Adipose tissue (tissue), 3 donors: ENCODE measurements around the gene POLRMT. TPM values are rescaled to one million over a fixed set of nuclear protein-coding genes. Genes with fewer than 3 reads are reported as not detected.
"Not testable (repeated sequence)": the region's sequence is repeated elsewhere in the genome, so short reads cannot be mapped to it uniquely, and the experiment has no call there.

Source experiments
- H3K27ac ChIP-seq: one replicate; pipeline ENCODE4 v1.5.1; 2013; ENCODE audit warnings: low read depth, low read length
- WGBS, 3 donors: extraction: QIAGEN DNeasy Blood & Tissue Kit; methylation state at CpG; one replicate each; pipeline ENCODE4 v1.1.7; 2013; 5-methylcytosine and 5-hydroxymethylcytosine counted together
- polyA plus RNA-seq, 3 donors: library from polyadenylated mRNA; stranded (reverse); fragments of 200-250 nt; gene quantifications; one replicate each; pipeline ENCODE4 v1.2.3, GENCODE V29; 2013
- donor health status: healthy with polysubstance abuse.
- donor health status: Bipolar disorder and iron deficiency.
- donor health status: healthy.

Gene POLRMT
- polyA plus RNA-seq, 3 donors = 31.0 to 58.5 (median 35.9) TPM

DNA sequence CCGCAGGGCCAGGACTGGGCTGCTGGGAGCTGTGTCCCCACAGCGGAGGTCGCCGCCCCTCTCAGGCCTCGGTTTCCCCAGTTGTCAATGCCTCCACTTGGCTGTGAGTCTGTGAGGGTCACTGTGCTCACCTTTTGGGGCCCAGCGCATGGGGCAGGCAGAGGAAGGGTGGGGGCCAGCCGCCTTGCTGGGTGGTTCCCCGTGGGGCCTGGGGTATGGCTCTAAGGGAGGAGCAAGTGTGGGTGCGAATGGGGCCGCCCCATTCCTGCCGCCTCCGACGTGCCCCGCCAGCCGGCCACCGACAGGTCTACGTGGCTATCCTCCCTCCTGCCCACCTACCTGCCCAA is 5.5 kb upstream of the POLRMT start:
- no peak overlapping the region for H3K27ac ChIP-seq
- 53 to 67% (median 67%) methylated on average over 16 to 17 of the region's 17 CpGs for WGBS, 3 donors

DNA sequence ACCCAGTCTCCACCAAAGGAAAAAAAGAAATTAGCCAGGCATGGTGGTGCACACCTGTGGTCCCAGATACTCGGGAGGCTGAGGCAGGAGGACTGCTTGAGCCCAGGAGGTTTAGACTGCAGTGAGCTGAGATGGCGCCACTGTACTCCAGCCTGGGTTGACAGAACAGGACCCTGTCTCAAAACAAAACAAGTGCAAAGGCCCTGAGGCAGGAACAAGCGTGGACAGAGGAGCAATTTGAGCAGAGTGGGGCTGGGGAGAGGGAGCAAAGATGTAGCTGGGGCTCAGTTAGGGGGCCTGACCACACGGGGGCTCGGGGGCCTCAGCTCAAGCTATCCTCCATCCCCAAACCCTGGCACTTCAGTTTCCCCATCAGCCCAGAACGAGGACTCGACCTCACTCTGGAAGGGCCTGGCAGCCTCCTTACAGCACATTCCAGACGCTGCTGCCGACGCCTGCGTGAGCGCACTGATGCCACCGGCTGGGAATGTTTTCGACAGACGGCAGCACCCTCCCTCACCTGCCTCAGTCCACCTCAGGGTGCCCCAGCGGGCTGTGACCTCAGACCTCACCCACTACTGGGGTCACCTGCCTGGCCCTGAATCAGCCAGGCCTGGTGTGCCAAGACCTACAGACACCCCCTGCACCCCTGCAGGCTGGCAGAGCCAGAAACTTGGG is 1.8 kb upstream of the POLRMT start:
- 88 to 90% (median 89%) methylated on average over 15 to 16 of the region's 16 CpGs for WGBS, 3 donors
- H3K27ac ChIP-seq = no peak overlapping the region

GRCh38 chr19:633786-634639 is 676 bp upstream of the POLRMT start:
- no peak overlapping the region for H3K27ac ChIP-seq
- WGBS, 3 donors = 23 to 27% (median 26%) methylated on average over 32 of the region's 32 CpGs

DNA sequence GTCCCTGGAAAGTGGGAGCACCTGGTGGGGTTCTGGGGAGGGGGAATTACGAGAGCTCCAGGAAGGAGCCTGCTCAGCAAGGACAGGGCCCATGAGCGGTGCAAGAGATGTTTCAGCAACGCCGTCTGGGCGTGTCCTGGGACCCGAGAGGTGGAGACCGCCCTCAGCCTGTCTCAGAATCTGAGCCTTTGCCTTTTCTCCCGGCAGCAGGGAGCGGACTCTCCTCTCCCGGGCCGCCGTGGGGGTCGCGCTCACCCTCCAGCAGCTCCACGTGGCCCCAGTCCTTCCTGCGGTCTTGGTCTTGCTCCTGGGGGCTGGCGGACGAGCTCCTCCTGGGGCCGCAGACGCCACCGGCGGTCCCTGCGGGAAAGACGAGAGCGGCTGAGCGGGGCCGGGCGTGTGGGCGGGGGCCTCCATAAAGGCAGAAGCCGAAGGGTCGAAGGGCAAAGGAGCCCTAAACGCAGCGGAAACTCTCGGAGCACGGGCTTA is 714 bp downstream of the POLRMT start:
- 3 to 5% (median 4%) methylated on average over 35 of the region's 35 CpGs for WGBS, 3 donors
- H3K27ac ChIP-seq = no peak overlapping the region

DNA sequence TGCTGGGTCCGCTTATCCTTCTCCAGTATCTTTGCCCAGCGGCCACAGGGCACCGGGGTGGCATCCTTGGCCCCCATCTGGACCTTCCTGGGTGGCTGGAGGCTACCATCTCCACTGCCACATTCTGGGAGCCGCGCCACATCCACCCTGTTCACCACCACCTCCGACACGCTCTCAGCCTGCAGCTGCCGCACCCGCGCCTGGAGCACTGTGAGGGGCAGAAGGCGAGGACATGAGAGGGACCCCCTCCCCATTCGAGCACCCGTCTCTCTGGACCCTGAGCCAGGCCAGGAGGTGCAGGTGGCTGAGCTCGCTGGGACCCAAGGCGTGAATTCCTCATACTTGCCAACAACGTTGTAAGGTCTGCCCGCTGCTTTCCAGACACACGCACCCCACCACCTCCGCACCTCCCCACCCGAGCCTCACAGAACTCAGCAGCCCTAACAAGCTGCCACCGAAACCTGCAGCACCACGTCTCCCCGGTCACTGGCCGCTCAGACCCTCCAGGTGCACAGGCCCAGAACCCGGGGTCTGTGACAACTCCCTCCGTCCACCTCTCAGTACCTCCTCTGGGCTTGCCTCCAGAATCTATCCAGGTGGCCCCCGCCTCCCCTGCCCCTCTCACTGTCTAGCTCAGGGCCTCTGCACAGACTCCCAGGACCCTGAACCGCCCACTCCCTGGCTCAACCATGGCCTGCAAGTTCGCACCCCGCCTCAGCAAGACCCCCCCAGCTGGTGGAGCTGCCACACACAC is 3.2 kb downstream of the POLRMT start:
- 93 to 94% (median 94%) methylated on average over 30 of the region's 30 CpGs for WGBS, 3 donors
- no peak overlapping the region for H3K27ac ChIP-seq

DNA sequence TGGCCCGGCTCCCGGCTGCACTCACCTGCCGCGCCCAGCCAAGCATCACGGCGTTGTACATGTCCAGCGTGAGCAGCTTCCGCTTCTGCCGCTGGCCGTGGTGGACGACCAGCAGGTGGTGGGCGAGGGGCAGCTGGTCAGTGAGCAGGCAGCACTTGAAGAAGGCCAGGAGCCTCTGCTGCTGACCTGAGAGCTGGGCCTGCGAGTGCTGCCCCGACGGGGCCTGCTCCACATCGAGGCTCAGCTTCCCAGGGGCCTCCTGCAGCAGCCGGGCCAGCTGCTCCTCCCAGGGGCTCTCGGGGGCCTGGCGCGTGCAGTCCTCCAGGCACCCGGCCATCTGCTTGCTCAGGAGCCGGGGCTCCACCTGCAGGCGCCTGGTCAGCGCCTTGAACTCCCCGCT is 3.8 kb downstream of the POLRMT start:
- not testable (repeated sequence) for H3K27ac ChIP-seq
- WGBS, 3 donors = 75 to 81% (median 80%) methylated on average over 21 to 25 of the region's 25 CpGs

- H3K27ac ChIP-seq = no peak overlapping the region
- WGBS, 3 donors = 88 to 90% (median 89%) methylated on average over 19 of the region's 19 CpGs
Observed at GRCh38 chr19:628168-628567, 5.2 kb downstream of the POLRMT start.

DNA sequence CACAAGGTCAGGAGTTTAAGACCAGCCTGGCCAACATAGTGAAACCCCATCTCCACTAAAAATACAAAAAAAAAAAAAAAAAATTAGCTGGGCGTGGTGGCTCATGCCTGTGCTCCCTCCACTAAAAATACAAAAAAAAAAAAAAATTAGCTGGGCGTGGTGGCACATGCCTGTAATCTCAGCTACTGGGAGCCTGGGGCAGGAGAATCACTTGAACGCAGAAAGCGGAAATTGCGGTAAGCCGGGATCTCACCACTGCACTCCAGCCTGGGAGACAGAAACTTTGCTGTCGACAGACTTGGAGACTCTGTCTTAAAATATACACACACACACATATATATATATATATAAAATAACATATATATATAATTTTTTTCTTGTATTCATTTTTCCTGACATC is 6.8 kb downstream of the POLRMT start:
- 92 to 96% (median 92%) methylated on average over 6 to 7 of the region's 7 CpGs for WGBS, 3 donors
- not testable (repeated sequence) for H3K27ac ChIP-seq

DNA sequence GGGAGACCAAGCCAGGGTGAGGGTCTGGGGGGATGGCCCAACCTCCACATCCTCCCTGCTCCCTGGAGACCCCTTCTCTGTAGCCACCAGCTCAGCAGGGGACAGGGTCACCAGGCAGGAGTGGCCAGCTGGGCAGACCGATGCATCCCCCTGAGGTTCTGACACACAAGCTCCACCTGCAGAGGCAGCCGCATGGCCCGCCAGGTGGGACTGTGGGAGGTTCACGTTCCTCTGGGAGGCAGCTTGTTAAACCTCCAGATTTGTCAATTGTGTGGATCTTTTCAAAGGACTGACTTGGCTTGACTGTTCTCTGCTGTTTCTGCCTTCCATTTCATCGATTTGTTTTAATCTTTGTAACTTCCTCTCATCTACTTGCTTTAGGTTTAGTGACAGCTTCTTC is 8.1 kb downstream of the POLRMT start:
- H3K27ac ChIP-seq = no peak overlapping the region
- 92 to 97% (median 92%) methylated on average over 5 of the region's 5 CpGs for WGBS, 3 donors

- no peak overlapping the region for H3K27ac ChIP-seq
- 92 to 93% (median 92%) methylated on average over 21 to 24 of the region's 24 CpGs for WGBS, 3 donors
Observed at GRCh38 chr19:624433-625109, 8.8 kb downstream of the POLRMT start.

DNA sequence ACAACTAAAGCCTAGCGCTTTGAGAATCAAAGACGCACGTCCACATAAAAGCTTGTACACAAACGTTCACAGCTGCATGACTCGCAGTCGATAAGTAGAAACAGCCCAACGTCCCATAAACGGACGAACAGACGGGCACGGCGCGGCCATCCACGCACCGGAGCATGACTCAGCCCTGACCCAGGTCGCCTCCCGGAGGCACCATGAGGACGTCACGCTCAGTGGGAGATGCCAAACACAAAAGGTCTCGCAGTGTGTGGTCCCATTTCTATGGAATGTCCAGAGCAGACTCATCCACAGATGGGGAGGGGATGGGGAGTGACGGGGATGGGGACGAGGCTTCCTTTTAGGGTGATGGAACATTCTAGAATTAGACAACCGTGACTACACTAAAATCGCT is 9.4 kb downstream of the POLRMT start:
- H3K27ac ChIP-seq = no peak overlapping the region
- 80 to 90% (median 82%) methylated on average over 24 of the region's 24 CpGs for WGBS, 3 donors

- no peak overlapping the region for H3K27ac ChIP-seq
- WGBS, 3 donors = 92 to 94% (median 94%) methylated on average over 37 to 44 of the region's 44 CpGs
Observed at GRCh38 chr19:623175-623916, 10.0 kb downstream of the POLRMT start.

GRCh38 chr19:622666-623065 is 10.7 kb downstream of the POLRMT start:
- 93 to 96% (median 96%) methylated on average over 32 to 37 of the region's 37 CpGs for WGBS, 3 donors
- no peak overlapping the region for H3K27ac ChIP-seq

GRCh38 chr19:621819-622218 is 11.5 kb downstream of the POLRMT start:
- no peak overlapping the region for H3K27ac ChIP-seq
- WGBS, 3 donors = 93 to 96% (median 96%) methylated on average over 24 of the region's 24 CpGs

DNA sequence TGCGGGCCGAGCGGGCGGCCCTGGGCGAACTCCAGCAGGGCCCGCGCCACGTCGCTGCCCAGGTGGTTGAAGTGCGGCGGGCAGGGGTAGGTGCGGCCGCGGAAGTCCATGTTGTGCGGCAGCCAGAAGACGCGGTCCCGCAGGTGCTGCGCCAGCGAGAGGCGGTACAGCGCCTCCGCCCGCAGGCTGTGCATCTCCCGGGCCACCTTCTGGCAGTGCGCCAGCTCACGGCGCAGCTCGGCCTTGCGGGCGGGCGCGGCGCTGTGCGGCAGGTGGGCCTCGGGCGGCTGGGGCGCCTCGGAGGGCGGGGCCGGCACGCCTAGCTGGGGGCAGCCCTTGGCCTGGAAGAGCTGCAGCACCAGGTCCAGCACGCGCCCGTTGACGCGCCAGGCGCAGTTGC is 12.1 kb downstream of the POLRMT start:
- not testable (repeated sequence) for H3K27ac ChIP-seq
- 93 to 98% (median 95%) methylated on average over 36 to 48 of the region's 48 CpGs for WGBS, 3 donors

DNA sequence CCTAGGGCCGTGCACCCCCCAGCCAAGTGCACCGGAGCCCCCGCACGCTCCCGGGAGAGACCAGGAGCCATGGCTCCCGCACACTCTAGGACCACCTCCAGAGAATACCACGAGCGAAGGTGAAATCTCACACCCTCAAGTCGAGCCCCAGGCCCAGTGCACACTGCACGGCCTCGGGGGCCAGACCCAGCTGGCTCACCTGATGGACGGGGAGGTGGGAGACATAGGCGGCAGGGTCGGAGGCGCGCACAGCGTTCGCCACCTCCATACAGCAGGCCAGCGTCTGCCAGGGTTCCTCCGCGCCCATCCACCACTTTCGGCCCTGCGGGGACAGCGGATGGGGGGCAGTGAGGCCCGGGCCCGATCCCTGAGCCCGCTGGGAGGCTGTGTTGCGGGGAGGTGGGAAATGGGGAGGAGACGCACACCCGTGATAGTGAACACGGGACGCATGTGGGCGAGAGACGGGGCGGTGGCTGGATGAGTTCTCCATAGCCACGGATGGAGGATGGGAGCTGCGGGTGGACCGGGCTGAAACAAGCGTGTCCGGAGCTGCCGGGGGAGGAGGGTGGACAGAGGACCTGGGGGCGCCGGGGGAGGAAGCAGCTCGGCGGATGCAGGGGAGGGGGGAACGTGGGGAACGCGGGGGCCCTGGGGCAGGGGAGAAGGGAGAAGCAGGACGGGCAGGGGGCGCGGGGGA is 13.0 kb downstream of the POLRMT start:
- WGBS, 3 donors = 93 to 97% (median 96%) methylated on average over 43 to 51 of the region's 51 CpGs
- H3K27ac ChIP-seq = no peak overlapping the region

- WGBS, 3 donors = 94 to 97% (median 96%) methylated on average over 45 to 47 of the region's 47 CpGs
- H3K27ac ChIP-seq = no peak overlapping the region
Observed at GRCh38 chr19:619286-620002, 13.9 kb downstream of the POLRMT start.
